ENCODE measurements around the gene SYNM.

Gene SYNM

DNA sequence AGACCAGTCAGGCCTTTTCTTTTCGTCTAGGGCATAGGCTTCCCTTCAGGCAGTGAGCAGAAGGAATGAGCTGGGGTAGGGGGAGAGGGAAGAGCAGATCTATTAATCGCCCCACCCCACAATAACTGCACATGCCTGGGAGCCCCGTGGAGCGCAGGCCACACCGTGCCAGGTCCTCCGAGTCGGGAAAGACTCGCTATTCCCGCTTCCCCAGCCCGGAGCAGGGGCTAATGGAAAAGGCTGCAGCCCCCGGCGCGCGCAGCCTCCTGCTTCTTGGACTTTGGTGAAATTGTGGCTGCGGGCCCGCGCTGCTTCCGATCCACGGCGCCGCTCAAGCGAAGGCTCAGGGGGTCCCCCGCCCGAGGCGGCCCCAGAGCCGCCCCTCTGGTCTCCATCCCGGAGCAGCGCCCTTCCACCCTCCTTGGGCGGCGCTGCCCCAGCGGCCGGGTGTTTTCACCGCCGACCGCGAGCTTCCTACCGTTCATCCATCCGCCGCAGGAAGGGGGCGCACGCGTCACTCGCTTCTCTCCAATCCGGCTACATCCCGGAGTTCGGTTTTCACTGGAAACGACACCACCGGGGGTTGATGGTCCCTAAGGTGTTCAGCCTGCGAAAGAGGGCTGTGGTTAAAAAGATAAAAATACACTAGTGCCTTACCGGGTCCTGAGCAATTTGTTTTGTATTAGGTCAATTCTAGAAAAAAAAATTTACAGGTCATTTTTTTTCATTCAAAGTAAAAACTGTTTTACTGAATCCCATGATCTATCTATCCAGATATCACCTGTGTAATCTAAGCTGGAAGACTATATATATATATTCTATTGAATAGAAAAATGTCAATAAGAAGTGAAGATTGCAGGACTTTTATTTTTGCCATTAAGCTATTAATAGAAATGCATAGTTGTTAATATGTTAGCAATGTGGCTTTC lies 4.4 kb upstream of the SYNM start:
- H3K9me3 ChIP-seq (ENCODE audit: low read length) = no peaks in the 10 kb centered on the region
- no peaks in the 10 kb centered on the region for H3K36me3 ChIP-seq (ENCODE audit: insufficient read depth, low read length)
- no peaks in the 10 kb centered on the region for H3K27me3 ChIP-seq (ENCODE audit: control insufficient read depth in 1 of 2, insufficient read depth in 2 of 2, low read length in 2 of 2)
- H3K9ac ChIP-seq (ENCODE audit: low read length) = peak overlapping the region; percentile 19
- peak overlapping the region; percentile 44 to 54 for H3K4me3 ChIP-seq (ENCODE audit: low read depth in 1 of 2, low read length in 2 of 2)
- H3K4me1 ChIP-seq (ENCODE audit: insufficient read depth, low read length) = no peaks in the 10 kb centered on the region
- H3K27ac ChIP-seq (ENCODE audit: low read depth, low read length) = peak overlapping the region; percentile 44

DNA sequence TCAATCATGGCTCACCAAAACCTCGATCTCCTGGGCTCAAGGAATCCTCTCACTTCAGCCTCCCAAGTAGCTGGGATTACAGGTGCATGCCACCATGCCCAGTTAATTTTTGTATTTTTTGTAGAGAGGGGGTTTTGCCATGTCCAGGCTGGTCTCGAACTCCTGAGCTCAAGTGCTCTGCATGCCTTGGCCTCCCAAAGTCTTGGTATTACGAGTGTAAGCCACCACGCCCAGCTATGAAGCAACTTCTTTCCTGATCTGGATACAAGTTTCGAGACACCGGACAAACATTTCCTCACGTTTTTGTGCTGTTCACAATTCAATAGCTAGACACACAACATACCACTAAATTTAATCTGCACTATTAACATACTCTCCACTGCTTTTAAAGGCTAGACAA lies 3.4 kb upstream of the SYNM start:
- Histone ChIP-seq H3K27me3 (ENCODE audit: control insufficient read depth in 1 of 2, insufficient read depth in 2 of 2, low read length in 2 of 2) (no peaks in the 10 kb centered on the region), H3K4me3 (ENCODE audit: low read depth in 1 of 2, low read length in 2 of 2) (no peak overlapping the region), H3K4me1 (ENCODE audit: insufficient read depth, low read length) (no peaks in the 10 kb centered on the region)

DNA sequence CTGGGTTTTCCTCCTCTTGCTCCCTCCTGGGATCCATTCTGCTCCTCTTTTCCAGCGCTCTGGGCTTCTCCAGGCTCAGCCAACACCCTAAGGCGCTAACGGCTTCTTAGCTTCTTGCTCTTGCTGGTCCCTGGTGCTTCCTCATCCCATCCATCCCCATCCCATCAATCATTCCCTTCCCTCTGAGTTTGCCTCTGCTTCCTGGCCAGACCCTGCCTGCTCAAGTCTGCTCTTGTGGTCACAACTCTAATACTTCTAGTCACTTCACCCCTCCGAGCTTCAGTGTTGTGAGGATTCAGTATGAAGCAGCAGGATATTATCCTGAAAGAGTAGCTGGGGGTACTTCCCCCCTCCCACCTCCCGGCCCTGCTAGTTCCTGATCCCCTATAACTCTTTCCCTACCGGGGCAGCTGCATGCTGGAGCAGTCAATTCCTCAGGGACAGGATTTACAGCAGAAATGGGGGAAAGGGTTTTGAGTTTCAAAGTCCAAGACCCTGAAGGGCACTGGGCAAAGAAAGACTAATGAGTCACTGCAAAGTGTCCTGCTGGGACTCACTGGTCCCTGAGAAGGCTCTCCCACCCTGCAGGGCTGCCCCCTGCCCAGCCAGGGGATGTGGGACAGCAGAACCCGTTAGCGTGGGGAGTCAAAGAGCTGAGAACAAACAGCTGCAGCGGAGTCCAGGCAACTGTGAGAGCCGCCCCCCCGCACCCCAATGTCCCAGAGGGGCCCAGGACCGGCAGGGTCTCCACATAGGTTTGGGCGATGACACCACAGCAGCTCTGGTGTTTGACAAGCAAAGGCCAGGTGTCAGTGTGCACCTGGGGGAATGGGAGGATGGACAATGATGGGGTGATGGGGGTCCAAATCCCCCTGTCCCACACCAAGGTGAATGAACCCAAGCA lies 2.3 kb upstream of the SYNM start:
- H3K36me3 ChIP-seq (ENCODE audit: insufficient read depth, low read length) = no peaks in the 10 kb centered on the region
- no peaks in the 10 kb centered on the region for H3K9me3 ChIP-seq (ENCODE audit: low read length)
- no peaks in the 10 kb centered on the region for H3K27me3 ChIP-seq (ENCODE audit: control insufficient read depth in 1 of 2, insufficient read depth in 2 of 2, low read length in 2 of 2)
- no peak overlapping the region for H3K4me3 ChIP-seq (ENCODE audit: low read depth in 1 of 2, low read length in 2 of 2)
- H3K4me1 ChIP-seq (ENCODE audit: insufficient read depth, low read length) = no peaks in the 10 kb centered on the region
- H3K9ac ChIP-seq (ENCODE audit: low read length) = no peak overlapping the region
- H3K27ac ChIP-seq (ENCODE audit: low read depth, low read length) = no peak overlapping the region

More for the DNA sequence above, 3.4 kb upstream of the SYNM start:
- H3K9ac ChIP-seq (ENCODE audit: low read length) = no peak overlapping the region
- H3K27ac ChIP-seq (ENCODE audit: low read depth, low read length) = no peak overlapping the region
- no peaks in the 10 kb centered on the region for H3K36me3 ChIP-seq (ENCODE audit: insufficient read depth, low read length)
- no peaks in the 10 kb centered on the region for H3K9me3 ChIP-seq (ENCODE audit: low read length)

DNA sequence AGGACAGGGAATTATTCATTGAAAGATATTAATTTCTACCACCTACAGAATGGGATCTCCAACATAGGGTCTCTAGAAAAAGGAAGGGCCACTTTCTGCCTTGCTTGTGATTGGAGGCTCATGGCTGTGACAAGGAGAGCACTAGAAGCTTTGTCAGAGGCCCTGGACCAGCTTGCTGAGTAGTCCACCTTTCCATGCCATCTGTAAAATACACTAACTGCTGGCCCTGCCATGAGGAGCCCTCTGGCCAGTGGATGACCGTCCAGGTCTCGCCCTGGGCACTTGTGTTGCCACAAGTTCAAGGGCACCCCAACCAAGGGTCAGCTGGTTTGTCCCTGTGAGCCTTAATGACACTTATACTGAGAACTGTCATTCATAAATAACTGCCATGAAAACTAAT lies 1.6 kb upstream of the SYNM start:
- no peaks in the 10 kb centered on the region for H3K27me3 ChIP-seq (ENCODE audit: control insufficient read depth in 1 of 2, insufficient read depth in 2 of 2, low read length in 2 of 2)
- no peak overlapping the region for H3K4me3 ChIP-seq (ENCODE audit: low read depth in 1 of 2, low read length in 2 of 2)
- H3K36me3 ChIP-seq (ENCODE audit: insufficient read depth, low read length) = peaks cover 3% of the 10 kb centered on the region
- no peaks in the 10 kb centered on the region for H3K9me3 ChIP-seq (ENCODE audit: low read length)
- H3K9ac ChIP-seq (ENCODE audit: low read length) = no peak overlapping the region
- H3K27ac ChIP-seq (ENCODE audit: low read depth, low read length) = no peak overlapping the region
- H3K4me1 ChIP-seq (ENCODE audit: insufficient read depth, low read length) = peaks cover 2% of the 10 kb centered on the region

DNA sequence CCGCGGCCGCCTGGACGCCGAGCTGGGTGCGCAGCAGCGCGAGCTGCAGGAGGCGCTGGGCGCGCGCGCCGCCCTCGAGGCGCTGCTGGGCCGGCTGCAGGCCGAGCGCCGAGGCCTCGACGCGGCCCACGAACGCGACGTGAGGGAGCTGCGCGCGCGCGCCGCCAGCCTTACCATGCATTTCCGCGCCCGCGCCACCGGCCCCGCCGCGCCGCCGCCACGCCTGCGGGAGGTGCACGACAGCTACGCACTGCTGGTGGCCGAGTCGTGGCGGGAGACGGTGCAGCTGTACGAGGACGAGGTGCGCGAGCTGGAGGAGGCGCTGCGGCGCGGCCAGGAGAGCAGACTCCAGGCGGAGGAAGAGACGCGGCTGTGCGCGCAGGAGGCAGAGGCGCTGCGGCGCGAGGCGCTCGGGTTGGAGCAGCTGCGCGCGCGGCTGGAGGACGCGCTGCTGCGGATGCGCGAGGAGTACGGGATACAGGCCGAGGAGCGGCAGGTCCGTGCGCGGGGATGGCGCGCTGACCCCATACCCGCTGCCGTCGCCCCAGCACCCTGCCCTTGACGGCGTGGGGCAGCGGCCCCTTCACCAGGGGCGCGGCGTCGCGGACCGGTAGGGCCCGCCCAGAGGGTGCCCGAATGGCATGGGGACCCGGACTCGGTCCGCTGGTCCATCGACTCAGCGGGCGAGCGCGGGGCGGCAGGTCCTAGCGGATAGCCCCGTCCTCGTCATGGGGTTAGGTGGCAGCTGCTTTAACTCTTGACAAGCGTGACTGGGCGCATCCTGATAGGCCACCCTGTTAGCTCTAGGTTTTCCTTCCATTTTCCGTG lies 848 bp downstream of the SYNM start:
- no peaks in the 10 kb centered on the region for H3K9me3 ChIP-seq (ENCODE audit: low read length)
- H3K4me3 ChIP-seq (ENCODE audit: low read depth in 1 of 2, low read length in 2 of 2) = peak overlapping the region; percentile 65 to 90
- no peaks in the 10 kb centered on the region for H3K27me3 ChIP-seq (ENCODE audit: control insufficient read depth in 1 of 2, insufficient read depth in 2 of 2, low read length in 2 of 2)
- H3K36me3 ChIP-seq (ENCODE audit: insufficient read depth, low read length) = peaks cover 23% of the 10 kb centered on the region
- peaks cover 25% of the 10 kb centered on the region for H3K4me1 ChIP-seq (ENCODE audit: insufficient read depth, low read length)
- H3K9ac ChIP-seq (ENCODE audit: low read length) = peak overlapping the region; percentile 69
- peak overlapping the region; percentile 88 for H3K27ac ChIP-seq (ENCODE audit: low read depth, low read length)

DNA sequence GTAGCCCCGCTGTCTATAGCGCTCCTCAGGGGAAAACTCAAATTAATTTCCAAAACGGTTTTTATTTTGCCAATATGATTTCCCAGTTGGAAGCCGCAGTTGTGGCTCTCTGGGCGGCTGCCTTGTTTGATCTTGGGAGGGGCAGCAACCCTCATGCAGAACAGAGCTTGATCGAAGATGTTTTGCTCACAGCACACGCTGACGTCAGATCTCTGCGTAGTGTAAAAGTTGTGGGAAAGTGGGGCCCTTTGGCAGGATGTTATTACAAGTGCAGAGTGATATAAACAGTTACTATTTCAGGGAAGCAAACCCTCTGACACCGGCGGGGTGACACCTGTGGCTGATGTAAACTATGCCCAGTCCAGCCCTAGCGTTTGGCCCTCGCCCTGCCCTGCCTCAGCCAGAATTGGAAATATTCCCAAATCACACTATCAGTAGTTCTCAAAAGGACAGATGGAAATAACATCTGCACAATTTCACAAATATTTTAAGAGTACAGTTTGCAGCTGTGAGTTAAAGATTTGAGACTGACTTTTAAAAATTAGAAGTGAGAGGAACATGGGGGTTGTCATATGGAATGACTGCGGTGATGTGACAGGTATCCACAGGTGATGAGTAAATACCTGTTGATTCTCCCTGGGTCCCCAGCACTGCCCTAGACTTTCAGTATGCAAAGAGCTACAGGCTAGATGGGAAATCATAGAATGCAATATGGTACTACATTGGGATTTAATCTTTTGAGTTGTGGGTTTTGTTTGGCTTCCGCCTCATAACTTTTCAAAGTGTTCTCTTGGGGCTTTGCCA lies 1.7 kb downstream of the SYNM start:
- Histone ChIP-seq H3K9me3 (ENCODE audit: low read length) (no peaks in the 10 kb centered on the region), H3K4me1 (ENCODE audit: insufficient read depth, low read length) (peaks cover 34% of the 10 kb centered on the region), H3K27me3 (ENCODE audit: control insufficient read depth in 1 of 2, insufficient read depth in 2 of 2, low read length in 2 of 2) (no peaks in the 10 kb centered on the region), H3K27ac (ENCODE audit: low read depth, low read length) (peak overlapping the region; percentile 88), H3K36me3 (ENCODE audit: insufficient read depth, low read length) (peaks cover 29% of the 10 kb centered on the region), H3K9ac (ENCODE audit: low read length) (peak overlapping the region; percentile 69), H3K4me3 (ENCODE audit: low read depth in 1 of 2, low read length in 2 of 2) (peak overlapping the region; percentile 65 to 90)

DNA sequence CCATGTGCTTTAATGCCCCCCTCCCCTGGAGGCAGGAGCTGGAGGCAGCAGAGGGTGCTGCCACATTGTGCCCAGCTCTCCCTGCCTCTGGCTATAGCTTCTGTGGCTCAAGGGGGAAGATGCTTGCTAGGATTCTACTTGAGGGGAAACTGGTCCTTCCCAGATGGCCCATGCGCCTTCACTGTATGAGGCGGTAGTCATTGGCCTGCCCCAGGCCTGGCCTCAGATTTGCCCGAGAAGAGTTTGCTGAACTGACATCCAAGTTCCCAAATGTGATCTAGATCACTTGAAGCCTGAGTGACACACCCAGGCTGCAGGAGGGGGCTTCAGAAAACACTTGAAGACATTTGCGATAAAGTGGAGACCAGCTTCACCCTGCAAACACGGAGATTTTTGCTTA lies 4.1 kb downstream of the SYNM start:
- peak overlapping the region; percentile 47 to 65 for H3K4me3 ChIP-seq (ENCODE audit: low read depth in 1 of 2, low read length in 2 of 2)
- peaks cover 57% of the 10 kb centered on the region for H3K4me1 ChIP-seq (ENCODE audit: insufficient read depth, low read length)
- no peaks in the 10 kb centered on the region for H3K27me3 ChIP-seq (ENCODE audit: control insufficient read depth in 1 of 2, insufficient read depth in 2 of 2, low read length in 2 of 2)
- peaks cover 40% of the 10 kb centered on the region for H3K36me3 ChIP-seq (ENCODE audit: insufficient read depth, low read length)
- H3K27ac ChIP-seq (ENCODE audit: low read depth, low read length) = peak overlapping the region; percentile 88
- peak overlapping the region; percentile 69 for H3K9ac ChIP-seq (ENCODE audit: low read length)
- no peaks in the 10 kb centered on the region for H3K9me3 ChIP-seq (ENCODE audit: low read length)

DNA sequence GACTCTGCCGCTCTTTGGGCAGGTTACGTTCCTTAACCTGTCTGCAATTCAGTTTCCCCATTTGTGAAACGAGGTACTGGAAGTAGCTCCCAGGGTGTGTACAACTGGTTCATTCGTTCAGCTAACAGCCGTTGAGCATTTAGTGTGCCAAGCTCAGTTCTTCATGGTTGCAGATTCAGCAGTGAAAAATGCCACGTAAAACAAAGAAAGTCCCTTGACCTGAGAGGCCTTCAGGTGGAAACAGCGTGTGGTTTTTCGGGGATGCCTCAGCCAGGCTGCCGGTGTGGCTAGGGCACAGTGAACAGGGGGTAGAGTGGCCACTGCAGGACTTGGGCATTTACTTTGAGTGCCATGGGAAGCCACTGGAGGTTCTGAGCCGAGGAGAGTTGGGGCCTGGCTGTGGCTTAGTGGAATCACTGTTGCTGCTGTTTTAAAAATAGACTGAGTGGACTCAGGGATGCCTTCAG lies 4.7 kb downstream of the SYNM start:
- Histone ChIP-seq H3K27me3 (ENCODE audit: control insufficient read depth in 1 of 2, insufficient read depth in 2 of 2, low read length in 2 of 2) (no peaks in the 10 kb centered on the region), H3K9me3 (ENCODE audit: low read length) (no peaks in the 10 kb centered on the region), H3K4me1 (ENCODE audit: insufficient read depth, low read length) (peaks cover 63% of the 10 kb centered on the region), H3K36me3 (ENCODE audit: insufficient read depth, low read length) (peaks cover 46% of the 10 kb centered on the region), H3K9ac (ENCODE audit: low read length) (peak overlapping the region; percentile 69), H3K27ac (ENCODE audit: low read depth, low read length) (peak overlapping the region; percentile 88), H3K4me3 (ENCODE audit: low read depth in 1 of 2, low read length in 2 of 2) (peak overlapping the region; percentile 47 to 65)

DNA sequence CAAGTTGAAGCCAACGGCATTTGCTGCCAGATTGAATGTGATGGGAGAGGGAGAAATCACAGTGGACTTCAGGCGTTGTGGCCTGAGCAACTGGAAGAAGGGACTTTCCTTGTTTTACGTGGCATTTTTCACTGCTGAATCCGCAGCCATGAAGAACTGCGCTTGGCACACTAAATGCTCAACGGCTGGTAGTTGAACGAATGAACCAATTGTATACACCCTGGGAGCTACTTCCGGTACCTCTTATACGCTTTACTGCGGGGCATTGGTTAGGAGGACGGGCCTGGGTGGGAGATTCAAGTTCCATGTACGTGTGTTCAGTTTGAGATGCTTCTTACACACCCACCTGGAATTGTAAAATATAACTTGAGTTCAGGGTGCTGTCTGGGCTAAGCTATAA lies 5.2 kb downstream of the SYNM start:
- Histone ChIP-seq H3K4me1 (ENCODE audit: insufficient read depth, low read length) (peaks cover 68% of the 10 kb centered on the region), H3K9me3 (ENCODE audit: low read length) (no peaks in the 10 kb centered on the region), H3K27me3 (ENCODE audit: control insufficient read depth in 1 of 2, insufficient read depth in 2 of 2, low read length in 2 of 2) (no peaks in the 10 kb centered on the region), H3K4me3 (ENCODE audit: low read depth in 1 of 2, low read length in 2 of 2) (peak overlapping the region; percentile 39 to 65), H3K36me3 (ENCODE audit: insufficient read depth, low read length) (peaks cover 51% of the 10 kb centered on the region), H3K27ac (ENCODE audit: low read depth, low read length) (peak overlapping the region; percentile 88), H3K9ac (ENCODE audit: low read length) (peak overlapping the region; percentile 69)

DNA sequence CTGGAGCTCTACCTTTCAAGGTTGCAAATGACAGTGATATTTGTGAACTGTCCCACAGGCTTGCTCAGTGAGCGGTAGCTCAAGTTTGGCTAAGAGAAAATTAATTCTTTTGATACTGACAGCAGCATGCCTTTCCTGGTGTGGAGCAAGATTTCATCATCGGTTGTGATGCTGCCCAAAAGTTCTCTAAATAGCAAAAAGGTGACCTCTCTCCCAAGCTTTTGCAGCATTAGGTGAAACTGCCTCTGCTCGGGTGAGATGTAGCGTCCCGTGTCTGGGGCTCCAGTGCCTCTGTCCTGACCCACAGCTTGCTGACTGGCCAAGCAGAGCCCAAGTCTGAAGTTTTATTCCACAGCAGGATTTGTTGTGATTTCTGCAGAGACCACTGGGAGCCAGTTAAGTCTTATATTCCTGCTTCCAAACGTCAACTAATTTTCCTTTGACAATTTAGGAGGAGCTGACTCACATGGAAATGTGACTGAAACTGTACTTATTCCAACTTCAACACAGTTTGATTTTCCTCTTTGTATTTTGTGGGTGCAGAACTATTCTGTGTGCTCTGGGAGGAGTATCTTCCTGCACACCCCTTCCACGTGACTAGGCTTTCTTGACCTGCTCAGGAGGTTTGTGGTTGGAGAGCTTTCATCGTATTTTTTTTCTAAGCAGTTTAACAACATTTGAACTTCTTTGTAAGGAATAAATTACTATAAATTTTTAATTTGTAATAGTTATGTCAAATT lies 5.9 kb downstream of the SYNM start:
- no peaks in the 10 kb centered on the region for H3K9me3 ChIP-seq (ENCODE audit: low read length)
- H3K4me1 ChIP-seq (ENCODE audit: insufficient read depth, low read length) = peaks cover 69% of the 10 kb centered on the region
- peak overlapping the region; percentile 39 to 65 for H3K4me3 ChIP-seq (ENCODE audit: low read depth in 1 of 2, low read length in 2 of 2)
- H3K36me3 ChIP-seq (ENCODE audit: insufficient read depth, low read length) = peaks cover 54% of the 10 kb centered on the region
- H3K9ac ChIP-seq (ENCODE audit: low read length) = peak overlapping the region; percentile 69
- H3K27me3 ChIP-seq (ENCODE audit: control insufficient read depth in 1 of 2, insufficient read depth in 2 of 2, low read length in 2 of 2) = no peaks in the 10 kb centered on the region
- H3K27ac ChIP-seq (ENCODE audit: low read depth, low read length) = peak overlapping the region; percentile 88

Measured in muscle layer of colon (tissue), 2 donors.